HG03175 (cell line): ENCODE measurements around the gene RAB23.

Experiments used
- ATAC-seq: cut with Tn5 transposase; IDR thresholded peaks from one replicate; pipeline ENCODE4 v1.9.1; 2021; ENCODE audit warnings: mild to moderate bottlenecking, moderate library complexity; ENCODE audit not compliant: unreplicated experiment

The RAB23 gene

GRCh38 chr6:57141451-57142177 lies 80.5 kb downstream of the RAB23 start:
- ATAC-seq: no peak

GRCh38 chr6:57138026-57138425 lies 84.1 kb downstream of the RAB23 start:
- ATAC-seq: no peak

GRCh38 chr6:57137350-57137749 lies 84.8 kb downstream of the RAB23 start:
- ATAC-seq: no peak
